MM.1S (cell line): ENCODE measurements around the gene SULF2.

Source experiments
- DNase-seq: peaks from one replicate; pipeline ENCODE4 v3.0.0-alpha.2; 2015
- H2AFZ ChIP-seq: fragments of 300-600 bp; sonication (generic); 2 replicates; pipeline ENCODE4 v1.6.0; 2016; ENCODE audit warnings: antibody characterized with exemption, low read length
- H3F3A ChIP-seq: fragments of 300-600 bp; sonication (generic); 2 replicates; pipeline ENCODE4 v1.6.1; 2016; ENCODE audit warnings: mild to moderate bottlenecking, antibody characterized with exemption, low read length, moderate library complexity, mixed read lengths; ENCODE audit not compliant: insufficient read depth
- H3K27ac ChIP-seq: fragments of 300-600 bp; sonication (generic); 2 replicates; pipeline ENCODE4 v1.5.1; 2016; ENCODE audit warnings: mild to moderate bottlenecking, low read length
- H3K27me3 ChIP-seq: fragments of 300-600 bp; sonication (generic); replicated peaks from 2 replicates; pipeline ENCODE4 v1.6.0; 2016; ENCODE audit warnings: low read length; ENCODE audit not compliant: insufficient read depth
- H3K36me3 ChIP-seq: fragments of 300-600 bp; sonication (generic); replicated peaks from 2 replicates; pipeline ENCODE4 v1.6.1; 2016; ENCODE audit warnings: mild to moderate bottlenecking, low read length, mixed read lengths; ENCODE audit not compliant: insufficient read depth
- H3K4me1 ChIP-seq: fragments of 300-600 bp; sonication (generic); 2 replicates; pipeline ENCODE4 v1.6.1; 2016; ENCODE audit warnings: low read length, mixed read lengths
- H3K4me2 ChIP-seq: fragments of 300-600 bp; sonication (generic); 2 replicates; pipeline ENCODE4 v1.6.0; 2016; ENCODE audit warnings: low read depth, low read length
- H3K4me3 ChIP-seq: fragments of 300-600 bp; sonication (generic); 2 replicates; pipeline ENCODE4 v1.5.1; 2016; ENCODE audit warnings: low read length, mixed read lengths
- H3K79me2 ChIP-seq: fragments of 300-600 bp; sonication (generic); 2 replicates; pipeline ENCODE4 v1.6.1; 2016; ENCODE audit warnings: mixed run types, low read length, mixed read lengths
- H3K9ac ChIP-seq: fragments of 300-600 bp; sonication (generic); 2 replicates; pipeline ENCODE4 v1.6.1; 2016; ENCODE audit warnings: low read length, mixed read lengths
- H3K9me2 ChIP-seq: fragments of 300-600 bp; sonication (generic); replicated peaks from 2 replicates; pipeline ENCODE4 v1.6.1; 2016; ENCODE audit warnings: mild to moderate bottlenecking, low read length, mixed read lengths; ENCODE audit not compliant: insufficient read depth
- H3K9me3 ChIP-seq: fragments of 300-600 bp; sonication (generic); replicated peaks from 2 replicates; pipeline ENCODE4 v1.6.1; 2016; ENCODE audit warnings: mild to moderate bottlenecking, low read length, mixed read lengths; ENCODE audit not compliant: insufficient read depth
- H4K20me1 ChIP-seq: fragments of 300-600 bp; sonication (generic); 2 replicates; pipeline ENCODE4 v1.6.1; 2016; ENCODE audit warnings: mild to moderate bottlenecking, low read length, moderate library complexity, mixed read lengths; ENCODE audit not compliant: insufficient read depth
- CTCF ChIP-seq: fragments of 300-600 bp; sonication (generic); IDR thresholded peaks from 2 replicates; pipeline ENCODE4 v1.5.1; 2016; ENCODE audit warnings: antibody characterized with exemption, low read length, mixed read lengths
- EZH2 ChIP-seq: fragments of 300-600 bp; sonication (generic); optimal IDR thresholded peaks from 2 replicates; pipeline ENCODE3; 2017; ENCODE audit warnings: low read depth, mild to moderate bottlenecking, antibody characterized with exemption, low read length, mixed read lengths
- EZH2phosphoT487 ChIP-seq: fragments of 300-600 bp; sonication (generic); IDR thresholded peaks from 2 replicates; pipeline ENCODE4 v1.6.1; 2018; ENCODE audit warnings: antibody characterized with exemption, low read length

SULF2 gene

GRCh38 chr20:47666304-47666703, 119.0 kb downstream of the SULF2 start:
- H2AFZ ChIP-seq, result no peak overlapping the region
- TF ChIP-seq CTCF (no peak), EZH2phosphoT487 (no peak), EZH2 (no peak)
- H3K36me3 ChIP-seq, result peaks cover 7% of the 10 kb centered on the region; the same call in 1 of the 2 replicates
- H3K27ac ChIP-seq, result no peak overlapping the region
- H3K4me2 ChIP-seq, result no peak overlapping the region
- no peaks in the 10 kb centered on the region for H3K27me3 ChIP-seq
- DNase-seq, result no peak
- H3K4me3 ChIP-seq, result no peak overlapping the region
- no peaks in the 10 kb centered on the region for H3K9me2 ChIP-seq
- H3K79me2 ChIP-seq, result no peaks in the 10 kb centered on the region
- peaks cover 10% of the 10 kb centered on the region; the same call in 1 of the 2 replicates for H3F3A ChIP-seq
- 0 out of 2 replicates have a peak, but pooled peaks cover 3% of the 10 kb centered on the region for H4K20me1 ChIP-seq
- H3K4me1 ChIP-seq, result no peaks in the 10 kb centered on the region
- no peak overlapping the region for H3K9ac ChIP-seq
- no peaks in the 10 kb centered on the region for H3K9me3 ChIP-seq

DNA sequence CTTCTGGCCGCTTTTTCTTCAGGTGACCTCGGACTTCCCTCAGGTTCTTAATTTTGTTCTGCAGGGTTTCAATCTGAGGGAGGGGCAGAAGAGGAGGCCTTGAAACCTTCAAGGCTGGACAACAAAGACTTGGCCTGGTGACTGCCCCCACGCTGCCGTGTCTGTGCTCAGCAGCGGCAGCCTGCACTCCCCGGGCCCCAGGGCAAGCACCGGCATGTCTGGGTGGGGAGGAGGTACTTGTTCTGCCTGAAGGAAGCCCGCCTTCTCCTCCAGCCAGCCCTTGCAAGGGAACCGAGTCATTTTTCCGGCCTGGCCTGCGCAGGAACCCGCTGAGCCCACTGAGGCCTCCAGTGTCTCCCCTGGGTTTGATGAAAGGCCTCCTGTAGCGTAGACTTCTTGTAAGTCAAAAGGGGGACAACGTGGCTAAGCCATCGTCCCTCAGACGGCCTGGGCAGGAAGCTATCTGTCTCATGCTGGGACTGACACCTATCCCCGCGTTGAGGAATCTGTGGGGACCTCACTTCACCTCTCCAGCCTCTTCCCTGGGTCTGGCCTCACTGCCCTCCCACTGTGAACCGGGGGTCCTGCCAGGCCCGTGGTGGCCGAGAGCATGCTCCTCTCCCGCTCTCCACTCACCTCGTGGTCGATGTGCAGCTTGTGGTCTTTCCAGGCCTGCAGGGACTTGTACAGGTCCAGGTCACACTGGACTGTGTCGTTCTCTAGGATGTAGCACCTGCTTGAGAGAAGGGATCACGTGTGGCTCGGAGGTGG, 119.9 kb downstream of the SULF2 start:
- no peak overlapping the region for H3K9ac ChIP-seq
- no peaks in the 10 kb centered on the region for H3K9me3 ChIP-seq
- H3F3A ChIP-seq, result peaks cover 10% of the 10 kb centered on the region; the same call in 1 of the 2 replicates
- H3K9me2 ChIP-seq, result no peaks in the 10 kb centered on the region
- no peak overlapping the region for H3K27ac ChIP-seq
- DNase-seq, result no peak
- H3K4me3 ChIP-seq, result no peak overlapping the region
- no peaks in the 10 kb centered on the region for H3K79me2 ChIP-seq
- H4K20me1 ChIP-seq, result 0 out of 2 replicates have a peak, but pooled peaks cover 3% of the 10 kb centered on the region
- H3K4me2 ChIP-seq, result no peak overlapping the region
- TF ChIP-seq EZH2 (no peak), CTCF (no peak), EZH2phosphoT487 (no peak)
- no peaks in the 10 kb centered on the region for H3K27me3 ChIP-seq
- no peaks in the 10 kb centered on the region for H3K4me1 ChIP-seq
- no peak overlapping the region for H2AFZ ChIP-seq
- H3K36me3 ChIP-seq, result peaks cover 7% of the 10 kb centered on the region; the same call in 1 of the 2 replicates

GRCh38 chr20:47664744-47665143, 120.5 kb downstream of the SULF2 start:
- DNase-seq, result no peak
- H4K20me1 ChIP-seq, result 0 out of 2 replicates have a peak, but pooled peaks cover 3% of the 10 kb centered on the region
- peaks cover 10% of the 10 kb centered on the region; the same call in 1 of the 2 replicates for H3F3A ChIP-seq
- H3K27me3 ChIP-seq, result no peaks in the 10 kb centered on the region
- no peaks in the 10 kb centered on the region for H3K4me1 ChIP-seq
- no peaks in the 10 kb centered on the region for H3K79me2 ChIP-seq
- H3K9ac ChIP-seq, result no peak overlapping the region
- H2AFZ ChIP-seq, result no peak overlapping the region
- TF ChIP-seq EZH2phosphoT487, result no peak
- no peak for TF ChIP-seq EZH2
- TF ChIP-seq CTCF, result no peak
- H3K9me2 ChIP-seq, result no peaks in the 10 kb centered on the region
- no peak overlapping the region for H3K27ac ChIP-seq
- peaks cover 7% of the 10 kb centered on the region for H3K36me3 ChIP-seq
- H3K4me3 ChIP-seq, result no peak overlapping the region
- no peaks in the 10 kb centered on the region for H3K9me3 ChIP-seq
- no peak overlapping the region for H3K4me2 ChIP-seq
